ENCODE data around the gene NR6A1. TPM values are rescaled to one million over a fixed set of nuclear protein-coding genes. Genes with fewer than 3 reads are reported as not detected.

The NR6A1 gene
- total RNA-seq, 1 experiment from 2014 or later: 1.1 TPM

DNA sequence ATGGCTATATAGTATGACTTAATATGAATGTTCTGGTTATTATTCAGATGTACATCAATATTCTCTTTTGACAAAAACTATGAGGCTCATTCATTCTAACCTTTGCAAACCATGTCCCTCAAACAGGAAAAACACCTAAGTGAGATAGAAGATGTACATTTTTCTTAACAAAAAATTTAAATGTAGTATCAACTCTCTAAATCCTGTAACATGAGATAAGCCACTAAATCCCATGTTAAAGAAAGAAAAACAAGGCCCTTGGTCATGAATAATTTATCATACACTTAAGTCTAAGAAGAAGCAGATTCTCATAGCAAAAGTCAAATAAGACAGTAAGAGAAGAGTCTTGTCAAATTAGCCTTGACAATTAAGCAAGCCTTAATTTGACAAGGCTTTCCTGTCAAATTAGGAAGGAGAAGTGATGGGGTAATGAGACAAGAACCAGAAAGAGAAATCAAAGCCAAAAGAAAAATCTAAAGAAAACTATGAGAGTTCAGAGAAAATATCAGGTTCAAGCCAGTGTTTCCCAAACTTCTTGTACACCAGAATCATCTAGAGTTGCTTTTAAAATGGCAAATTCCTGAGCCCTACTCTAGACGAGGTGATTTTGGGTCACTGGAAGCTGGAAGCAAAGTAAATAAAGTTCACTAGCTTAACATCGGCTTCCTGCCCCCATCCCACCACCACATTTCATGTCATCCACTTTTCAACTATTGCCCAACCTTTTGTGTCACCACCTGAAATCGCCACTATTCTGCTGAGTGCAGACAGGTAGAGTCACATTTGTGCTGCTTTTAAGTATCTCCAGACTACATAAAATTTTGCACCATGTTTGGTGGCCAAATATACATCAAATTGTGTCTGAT lies 76.5 kb downstream of the NR6A1 start:
- no peak for DNase-seq (ENCODE audit: low read depth)

DNA sequence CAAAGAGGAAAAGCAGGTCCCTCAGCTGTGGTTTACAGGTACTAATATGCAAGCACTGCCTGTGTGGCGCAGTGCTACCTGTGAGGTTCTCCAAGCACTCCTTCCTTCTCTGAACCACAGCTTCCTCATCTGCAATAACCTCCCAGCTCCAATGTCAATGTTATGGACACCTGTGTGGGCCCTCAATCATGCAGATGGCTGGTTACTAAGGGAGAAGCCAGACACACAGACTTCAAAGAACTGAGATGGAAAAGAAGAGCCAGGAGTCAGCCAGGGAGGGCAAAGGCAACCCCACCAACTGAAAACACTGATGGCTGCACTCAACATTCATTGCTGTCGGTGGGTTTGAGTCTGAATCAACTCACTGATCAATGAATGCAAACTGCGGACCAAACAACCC lies 77.7 kb downstream of the NR6A1 start:
- no peak for DNase-seq (ENCODE audit: low read depth)

- no peak for DNase-seq (ENCODE audit: low read depth)
These were observed 82.7 kb downstream of the NR6A1 start for GRCh38 chr9:124688238-124688904.

- no peak for DNase-seq (ENCODE audit: low read depth)
These were observed 84.2 kb downstream of the NR6A1 start for GRCh38 chr9:124686918-124687317.

DNA sequence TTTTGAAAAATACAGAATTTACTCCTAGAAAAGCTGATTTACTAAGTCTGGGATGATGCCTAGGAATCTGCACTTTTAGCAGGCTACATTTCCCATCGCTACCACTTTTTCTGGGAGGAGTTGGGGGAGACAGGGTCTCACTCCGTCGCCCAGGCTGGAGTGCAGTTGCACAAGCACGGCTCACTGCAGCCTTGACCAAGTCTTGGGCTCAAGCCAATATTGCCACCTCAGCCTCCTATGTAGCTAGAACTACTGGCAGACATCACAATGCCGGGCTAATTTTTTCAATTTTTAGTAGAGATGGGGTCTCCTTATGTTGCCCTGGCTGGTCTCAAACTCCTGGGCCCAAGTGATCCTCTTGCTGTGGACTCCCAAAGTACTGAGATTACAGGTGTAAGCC lies 85.9 kb downstream of the NR6A1 start:
- DNase-seq (ENCODE audit: low read depth): no peak

- DNase-seq (ENCODE audit: low read depth): no peak
These were observed 86.9 kb downstream of the NR6A1 start for GRCh38 chr9:124684169-124684568.

- no peak for DNase-seq (ENCODE audit: low read depth)
These were observed 88.1 kb downstream of the NR6A1 start for GRCh38 chr9:124683043-124683442.

GRCh38 chr9:124680714-124681390 lies 90.3 kb downstream of the NR6A1 start:
- no peak for DNase-seq (ENCODE audit: low read depth)

DNA sequence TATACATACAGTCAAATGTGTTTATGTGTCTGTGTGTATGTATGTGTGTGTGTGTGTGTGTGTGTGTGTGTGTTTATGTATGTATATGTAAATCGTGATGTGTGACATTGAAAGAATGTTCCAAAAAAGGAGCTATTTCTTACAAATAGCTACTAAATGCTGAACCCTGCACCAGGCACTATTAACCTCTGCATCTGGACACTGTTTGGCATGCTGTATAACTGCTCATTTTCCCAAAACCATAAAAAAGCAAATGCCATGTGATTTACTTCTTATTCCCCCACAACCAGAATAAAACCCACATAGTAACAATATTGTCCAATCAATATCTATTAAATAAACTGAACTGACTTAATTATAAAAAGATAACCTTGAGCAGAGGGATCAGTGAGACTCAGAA lies 91.1 kb downstream of the NR6A1 start:
- no peak for DNase-seq (ENCODE audit: low read depth)

DNA sequence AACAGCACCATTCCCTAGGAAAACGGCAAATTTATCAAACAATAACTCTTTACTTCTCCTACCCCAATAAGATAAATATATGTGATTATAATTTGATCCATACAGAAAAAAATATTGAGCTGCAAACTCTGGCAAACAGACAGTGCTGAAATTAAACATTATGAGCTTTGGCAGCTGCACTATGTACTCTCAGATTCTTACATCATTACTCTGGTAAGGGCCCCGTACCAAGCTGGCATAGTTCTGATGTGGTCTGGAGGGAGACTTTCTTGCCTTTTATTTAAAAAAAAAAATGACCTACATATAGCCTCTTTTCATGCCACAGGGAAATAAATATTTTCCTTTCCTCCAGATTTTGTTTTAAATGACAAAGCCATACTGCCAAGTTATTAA lies 95.0 kb downstream of the NR6A1 start:
- DNase-seq (ENCODE audit: low read depth): peak; percentile 64

DNA sequence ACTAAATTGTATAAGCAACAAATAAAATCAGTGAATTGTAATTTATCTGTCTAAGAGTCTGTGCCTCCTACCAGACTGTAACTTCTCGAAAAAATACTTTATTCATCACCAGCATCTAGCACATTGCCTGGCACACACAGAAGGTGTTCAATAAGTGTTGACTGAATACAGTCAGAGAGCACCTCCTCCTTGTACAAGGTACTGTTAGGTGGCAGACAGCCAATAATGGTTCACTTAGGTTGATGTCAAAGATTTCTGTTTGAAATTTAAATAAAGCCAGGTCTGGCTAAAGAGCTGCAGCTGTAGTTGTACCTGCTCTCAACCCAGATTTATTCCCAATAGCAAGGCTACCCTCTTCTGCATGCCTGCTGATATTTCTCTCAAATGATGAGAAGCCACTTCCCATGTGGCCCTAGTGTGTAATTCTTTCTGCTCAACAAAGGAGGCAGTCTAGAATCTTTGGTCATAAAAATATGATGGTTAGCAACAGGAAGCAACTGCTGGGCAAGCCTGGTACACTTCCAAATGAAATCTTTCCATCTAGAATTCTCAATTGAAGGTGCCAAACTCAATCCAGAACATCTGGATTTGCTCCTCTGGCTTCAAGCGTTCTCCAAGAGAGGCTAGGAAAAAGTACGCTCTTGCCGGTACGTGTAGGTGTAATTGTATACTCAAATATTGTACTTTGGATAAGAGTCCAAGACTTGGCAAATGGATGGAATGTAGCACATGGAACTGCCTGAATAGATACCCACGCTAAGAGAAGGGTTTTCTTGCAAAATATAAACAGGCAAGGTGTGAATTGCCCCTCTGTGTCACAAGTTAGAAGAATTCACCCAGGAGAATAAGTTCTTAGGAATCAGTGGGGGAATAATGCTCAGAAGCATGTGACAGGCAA lies 95.6 kb downstream of the NR6A1 start:
- no peak for DNase-seq (ENCODE audit: low read depth)

DNA sequence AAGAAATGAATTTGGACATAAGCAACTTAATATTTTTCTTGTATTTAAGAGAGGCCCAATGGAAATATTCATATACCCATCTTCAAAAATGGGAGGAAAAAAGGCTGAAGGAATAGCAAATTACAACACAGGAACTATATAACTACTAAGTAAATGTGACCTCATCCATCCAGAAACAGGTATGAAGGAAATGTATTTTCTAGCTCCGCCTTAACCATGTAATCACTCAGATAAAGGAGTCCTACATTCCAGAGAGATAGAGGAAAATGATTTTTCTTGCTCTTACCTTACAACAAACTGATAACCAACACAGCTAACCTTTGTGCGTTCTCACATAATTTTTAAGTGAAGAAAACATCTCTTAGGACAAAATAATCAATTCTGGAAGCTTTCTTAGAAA lies 96.5 kb downstream of the NR6A1 start:
- DNase-seq (ENCODE audit: low read depth): no peak

- DNase-seq (ENCODE audit: low read depth): no peak
These were observed 98.0 kb downstream of the NR6A1 start for GRCh38 chr9:124673063-124673462.

GRCh38 chr9:124671861-124672260 lies 99.2 kb downstream of the NR6A1 start:
- no peak for DNase-seq (ENCODE audit: low read depth)

DNA sequence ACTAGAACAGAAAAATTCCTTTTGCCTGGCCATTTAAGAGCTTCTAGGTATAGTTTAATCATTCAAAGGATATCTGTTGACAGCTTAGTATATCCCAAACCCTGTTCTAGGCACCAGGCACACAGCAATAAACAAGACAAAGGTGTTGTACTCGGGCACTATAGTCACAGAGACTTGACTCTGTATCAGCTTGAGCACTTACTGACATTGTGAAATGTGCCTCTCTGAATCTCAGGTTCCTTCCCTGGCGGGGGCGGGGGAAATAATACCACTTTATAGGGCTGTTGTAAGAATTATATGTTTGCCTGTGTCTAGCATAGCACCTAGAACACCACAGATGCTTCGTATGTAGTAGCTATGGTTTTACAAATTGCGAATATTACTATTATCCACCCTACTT lies 104.5 kb downstream of the NR6A1 start:
- DNase-seq (ENCODE audit: low read depth): no peak

- DNase-seq (ENCODE audit: low read depth): peak; percentile 74
These were observed 105.6 kb downstream of the NR6A1 start for GRCh38 chr9:124665391-124666058.

GRCh38 chr9:124664143-124664542 lies 107.0 kb downstream of the NR6A1 start:
- no peak for DNase-seq (ENCODE audit: low read depth)

DNA sequence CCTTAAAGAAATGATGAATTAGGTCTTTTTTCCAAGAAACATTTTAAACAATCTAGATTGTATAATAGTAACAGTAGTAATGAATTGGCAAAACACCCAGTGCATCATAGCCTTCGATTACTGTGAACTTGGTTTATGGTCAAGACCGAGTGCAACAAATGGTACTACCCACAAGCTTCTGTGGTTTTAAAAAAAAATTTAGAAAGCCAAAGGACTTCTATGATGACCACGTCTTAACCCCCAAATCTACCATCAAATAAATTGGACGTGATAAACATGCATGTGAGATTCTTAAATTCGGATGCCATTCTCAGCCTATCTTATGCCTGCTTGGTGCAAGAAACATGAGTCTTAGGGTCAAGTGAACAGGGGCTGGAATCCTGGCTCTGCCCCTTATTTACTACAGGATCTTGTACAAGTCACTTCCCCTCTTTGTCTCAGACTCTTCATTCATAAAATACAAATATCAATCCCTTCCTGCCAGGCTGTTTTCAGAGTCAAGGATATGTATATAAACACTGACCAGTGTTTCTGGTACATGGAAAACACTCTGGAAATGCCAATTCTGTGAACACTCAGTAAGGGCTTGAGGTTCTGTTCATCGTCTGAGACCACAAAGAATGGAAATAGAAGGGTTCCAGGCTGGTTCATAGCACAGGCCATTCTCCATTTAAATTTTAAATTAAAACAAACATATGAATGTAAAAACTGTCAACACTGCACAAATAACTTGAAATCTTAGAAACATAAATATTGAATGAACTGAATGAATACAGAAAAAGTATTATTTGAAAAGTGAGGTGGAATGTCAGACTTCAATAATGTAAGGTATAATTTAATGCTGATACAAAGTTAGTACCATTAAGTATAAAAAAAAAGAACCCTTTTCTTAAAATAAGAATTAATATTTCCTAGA lies 107.8 kb downstream of the NR6A1 start:
- peak; percentile 48 for DNase-seq (ENCODE audit: low read depth)

- DNase-seq (ENCODE audit: low read depth): no peak
These were observed 108.5 kb downstream of the NR6A1 start for GRCh38 chr9:124662561-124662960.

DNA sequence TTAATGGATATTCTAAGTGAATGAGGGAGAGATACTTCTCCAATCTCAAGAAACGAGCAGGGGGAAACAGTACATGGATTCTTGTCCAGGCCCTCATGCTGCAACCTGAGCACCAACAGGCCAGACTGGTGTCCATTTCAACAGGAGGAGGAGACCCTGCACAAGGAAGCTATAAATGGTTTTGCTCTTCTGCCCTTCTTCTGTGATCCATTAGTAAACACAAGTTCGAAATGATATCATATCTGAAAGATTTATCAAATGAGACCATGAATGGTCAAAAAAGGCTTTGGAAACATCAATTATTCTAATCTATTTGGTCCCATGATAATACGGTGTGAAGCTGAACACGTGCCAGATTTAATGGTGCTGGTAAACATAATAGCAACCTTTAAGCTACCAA lies 109.8 kb downstream of the NR6A1 start:
- peak; percentile 21 for DNase-seq (ENCODE audit: low read depth)

Data from LHCN-M2 (cell line).